GM19025 (cell line): Measurements from ENCODE around the gene SKIC8.

Experiments used
- ATAC-seq: cut with Tn5 transposase; IDR thresholded peaks from one replicate; pipeline ENCODE4 v1.9.1; 2021; ENCODE audit warnings: mild to moderate bottlenecking, low read depth, moderate library complexity; ENCODE audit not compliant: unreplicated experiment

The SKIC8 gene

DNA sequence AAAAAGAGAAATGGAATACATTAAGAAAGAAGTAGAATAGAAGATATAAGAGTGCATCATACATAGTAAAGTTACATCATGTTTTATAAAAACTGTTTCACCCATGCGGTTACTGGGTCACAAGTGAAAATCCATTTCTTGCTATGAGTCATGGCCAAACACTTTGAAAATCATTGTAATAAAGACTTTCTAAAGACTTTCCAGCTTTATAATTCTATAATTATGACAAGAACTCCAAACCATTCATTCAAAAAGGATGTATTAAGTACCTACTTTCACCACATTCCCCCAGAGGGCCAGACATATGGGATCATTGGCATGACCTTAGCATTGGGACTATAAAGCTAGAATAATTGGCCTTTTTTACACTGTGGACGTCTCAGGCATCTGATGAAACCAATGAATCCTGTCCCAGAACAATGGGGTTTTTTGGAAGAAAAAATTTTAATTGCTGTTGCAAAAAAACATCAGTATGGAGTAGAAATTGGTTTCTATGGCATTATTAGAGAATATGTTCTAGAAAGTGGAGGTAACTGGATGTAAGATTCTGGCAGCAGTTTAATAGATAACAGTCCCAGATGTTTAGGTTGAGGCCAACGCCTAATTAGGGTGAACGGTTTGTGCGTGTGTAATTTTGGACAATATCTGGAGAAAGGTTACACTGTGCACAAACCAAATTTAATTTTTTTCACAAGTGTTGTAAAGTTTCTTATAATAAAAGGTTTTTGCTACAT is 3.3 kb upstream of the SKIC8 start:
- ATAC-seq, result no peak

GRCh38 chr15:78301828-78302227 is 2.4 kb upstream of the SKIC8 start:
- ATAC-seq, result no peak

DNA sequence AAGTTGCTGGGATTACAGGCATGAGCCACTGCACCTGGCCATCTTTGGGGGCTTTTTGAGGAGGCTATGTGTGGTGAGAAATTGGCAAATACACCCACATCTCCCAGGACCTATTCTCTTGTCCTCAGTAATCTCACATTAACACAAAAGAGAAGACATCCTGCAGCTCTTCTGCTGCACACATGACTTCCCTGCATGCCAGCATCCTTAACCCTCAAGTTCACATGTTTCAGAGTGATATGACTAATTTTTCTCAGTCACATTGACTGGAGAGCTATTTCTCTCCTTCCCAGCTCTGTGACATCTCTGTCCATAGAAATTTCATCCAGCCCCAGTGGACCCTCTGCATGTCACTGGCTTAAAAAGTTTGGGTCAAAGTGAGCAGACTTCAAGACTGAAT is 1.9 kb upstream of the SKIC8 start:
- no peak for ATAC-seq

DNA sequence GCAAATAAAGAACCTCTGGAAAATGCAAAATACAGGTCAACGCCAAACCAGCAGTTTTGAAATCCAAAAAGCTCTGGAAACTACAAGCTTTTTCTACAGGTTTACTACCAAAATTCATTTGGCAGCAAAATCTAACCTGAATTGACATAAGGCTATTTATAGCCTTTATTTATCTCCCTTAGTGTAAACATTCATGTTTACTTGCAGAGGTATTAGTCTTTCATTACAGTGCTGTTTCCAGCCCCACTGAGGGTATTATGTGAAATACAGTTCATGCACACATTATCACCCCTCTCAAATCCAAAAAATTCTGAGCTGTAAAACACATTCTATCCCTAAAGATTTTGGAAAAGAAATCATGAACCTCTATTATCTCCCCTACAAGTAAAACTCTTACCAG is 7.2 kb downstream of the SKIC8 start:
- no peak for ATAC-seq

DNA sequence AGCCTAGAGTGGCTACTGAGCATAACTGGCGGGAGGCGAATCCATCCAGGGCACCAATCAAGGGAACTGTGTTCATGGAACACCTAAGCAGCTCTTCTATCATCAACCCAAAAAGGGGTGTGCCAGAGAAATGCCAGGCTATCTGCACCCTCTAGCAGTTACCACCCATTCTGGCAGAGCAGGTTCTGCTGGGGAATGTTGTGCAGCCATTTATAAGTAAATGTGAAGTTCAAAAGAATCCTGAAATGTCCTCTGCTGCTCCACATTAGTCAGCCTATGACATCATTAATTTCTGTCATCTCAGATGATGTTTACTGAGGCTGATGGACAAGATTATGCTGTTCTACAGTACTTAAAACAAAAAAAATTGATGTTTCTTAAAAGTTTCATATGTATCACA is 7.7 kb downstream of the SKIC8 start:
- no peak for ATAC-seq

DNA sequence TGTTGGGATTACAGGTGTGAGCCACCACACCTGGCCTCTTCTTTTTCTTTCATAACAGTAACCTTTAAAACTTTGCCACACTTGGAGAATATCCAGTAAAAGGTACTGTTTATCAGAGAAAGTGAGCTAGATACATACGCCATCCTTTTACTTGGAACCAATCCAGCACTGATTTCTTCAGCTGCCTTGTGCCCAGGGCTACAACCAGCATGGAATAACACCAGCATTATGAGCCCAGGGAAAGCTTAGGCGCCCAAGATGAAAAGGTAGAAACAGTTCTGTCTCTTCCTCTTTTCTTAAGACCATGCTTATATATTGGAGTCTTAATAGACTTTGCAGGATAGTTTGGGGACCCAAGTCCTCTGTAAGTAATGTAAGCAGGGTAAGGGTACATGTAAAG is 8.4 kb downstream of the SKIC8 start:
- ATAC-seq, result no peak

- ATAC-seq, result no peak
Observed at GRCh38 chr15:78290222-78290621, 9.2 kb downstream of the SKIC8 start.

- no peak for ATAC-seq
Observed at GRCh38 chr15:78284758-78285157, 14.7 kb downstream of the SKIC8 start.

- ATAC-seq, result no peak
Observed at GRCh38 chr15:78282324-78282723, 17.1 kb downstream of the SKIC8 start.

GRCh38 chr15:78280319-78281072 is 18.9 kb downstream of the SKIC8 start:
- ATAC-seq, result no peak

DNA sequence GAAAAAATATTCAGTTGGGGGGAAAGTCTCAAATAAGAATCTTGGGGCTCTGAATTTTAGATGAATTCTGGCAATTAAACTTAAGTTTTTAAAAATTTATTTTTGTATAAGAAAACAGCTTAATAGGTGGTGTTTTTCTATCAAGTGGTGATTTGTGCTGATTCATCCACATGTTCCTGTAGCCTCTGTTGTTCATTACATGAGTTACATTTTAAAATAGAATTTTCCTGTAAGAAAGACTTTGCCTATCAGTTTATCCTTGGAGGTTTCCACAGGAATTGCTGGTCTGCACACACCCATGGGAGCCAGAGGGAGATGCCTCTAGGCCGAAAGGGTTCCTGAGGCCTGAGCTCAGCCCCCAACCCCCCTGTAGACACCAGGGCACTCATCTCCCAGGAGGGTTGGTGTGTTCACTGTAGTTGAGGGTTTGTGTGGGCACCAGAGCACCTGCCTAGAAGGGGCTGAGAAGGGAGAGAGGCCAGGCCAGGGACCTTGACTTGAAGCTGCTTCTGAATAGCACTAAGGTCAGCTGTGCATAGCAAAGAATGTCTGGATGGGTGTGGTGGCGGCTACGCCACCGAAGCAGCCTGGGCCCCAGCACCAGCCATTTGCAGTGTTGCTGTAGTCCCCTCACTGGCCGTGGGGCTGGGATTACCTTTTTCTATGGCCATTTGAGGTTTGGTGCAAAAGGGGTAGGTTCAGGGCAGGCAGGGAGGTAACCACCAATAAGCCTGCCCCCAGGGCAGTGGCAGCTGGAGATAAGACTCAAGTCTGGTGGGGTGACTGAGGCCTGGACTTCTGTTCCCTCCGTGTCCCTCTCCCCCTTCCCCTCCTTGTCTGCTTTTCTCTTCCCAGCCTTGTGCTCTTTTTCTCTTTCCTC is 23.1 kb downstream of the SKIC8 start:
- ATAC-seq, result no peak

GRCh38 chr15:78274994-78275393 is 24.4 kb downstream of the SKIC8 start:
- no peak for ATAC-seq

GRCh38 chr15:78272776-78273175 is 26.6 kb downstream of the SKIC8 start:
- no peak for ATAC-seq

DNA sequence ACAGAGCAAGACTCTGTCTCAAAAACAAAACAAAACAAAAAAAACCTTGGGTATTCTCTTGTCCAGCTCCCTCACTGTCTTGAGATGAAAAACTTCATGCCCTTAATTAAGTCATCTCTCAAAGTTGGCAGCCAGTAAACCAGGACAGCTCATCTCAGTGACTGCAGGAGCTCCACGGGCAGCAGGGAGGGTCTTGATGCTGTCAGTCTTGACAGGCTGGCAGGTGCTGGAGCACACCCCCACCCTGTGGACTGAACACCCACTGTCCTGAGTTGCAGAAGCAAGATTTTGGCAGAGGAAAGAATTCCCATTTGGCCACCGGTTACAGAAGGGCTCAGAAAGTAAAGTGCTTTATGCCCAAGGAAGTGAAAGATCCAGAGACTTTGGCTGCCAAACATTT is 27.1 kb downstream of the SKIC8 start:
- ATAC-seq, result no peak

GRCh38 chr15:78266806-78267205 is 32.6 kb downstream of the SKIC8 start:
- ATAC-seq, result no peak

DNA sequence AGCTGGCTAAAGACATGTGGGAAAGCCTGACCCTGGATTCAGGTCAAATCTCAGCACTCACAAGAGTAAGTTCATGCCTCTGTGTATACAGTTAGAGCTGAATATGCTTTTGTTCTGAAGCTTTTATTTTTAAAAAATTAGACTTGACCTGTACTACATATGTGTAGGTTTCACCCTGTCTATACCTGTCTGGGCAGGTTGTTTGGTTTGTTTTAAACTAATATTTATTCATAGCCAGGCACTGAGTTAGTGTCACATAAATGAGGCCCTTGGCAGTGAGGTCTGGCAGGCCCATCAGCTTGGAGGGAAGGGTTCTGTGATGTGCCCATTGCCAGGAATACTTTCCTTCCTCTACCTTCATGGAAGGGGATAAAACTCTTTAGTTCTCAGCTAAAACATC is 33.2 kb downstream of the SKIC8 start:
- ATAC-seq, result no peak

DNA sequence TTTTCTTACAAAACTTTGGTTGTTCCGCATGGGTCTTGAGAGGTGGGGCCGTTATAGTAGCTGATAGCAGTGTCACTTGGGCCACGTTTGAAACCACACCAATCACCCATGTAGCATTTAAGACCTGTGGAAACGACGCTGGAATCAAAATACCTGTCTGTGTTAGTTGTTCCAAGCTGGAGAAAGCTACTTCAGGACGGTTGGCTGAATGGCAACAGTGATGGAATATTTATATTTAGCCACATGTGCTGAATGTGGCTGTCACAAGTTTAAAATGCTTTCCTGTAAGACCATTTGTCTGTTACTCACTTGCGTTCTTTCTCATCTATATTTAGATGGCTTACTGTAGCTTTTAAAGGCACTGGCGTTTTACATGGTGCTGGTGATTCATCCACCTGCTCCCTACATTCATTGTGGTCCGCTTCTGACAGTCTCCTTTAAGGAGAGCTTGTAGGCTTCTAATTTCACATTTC is 33.6 kb downstream of the SKIC8 start:
- no peak for ATAC-seq

GRCh38 chr15:78265137-78265460 is 34.3 kb downstream of the SKIC8 start:
- no peak for ATAC-seq

DNA sequence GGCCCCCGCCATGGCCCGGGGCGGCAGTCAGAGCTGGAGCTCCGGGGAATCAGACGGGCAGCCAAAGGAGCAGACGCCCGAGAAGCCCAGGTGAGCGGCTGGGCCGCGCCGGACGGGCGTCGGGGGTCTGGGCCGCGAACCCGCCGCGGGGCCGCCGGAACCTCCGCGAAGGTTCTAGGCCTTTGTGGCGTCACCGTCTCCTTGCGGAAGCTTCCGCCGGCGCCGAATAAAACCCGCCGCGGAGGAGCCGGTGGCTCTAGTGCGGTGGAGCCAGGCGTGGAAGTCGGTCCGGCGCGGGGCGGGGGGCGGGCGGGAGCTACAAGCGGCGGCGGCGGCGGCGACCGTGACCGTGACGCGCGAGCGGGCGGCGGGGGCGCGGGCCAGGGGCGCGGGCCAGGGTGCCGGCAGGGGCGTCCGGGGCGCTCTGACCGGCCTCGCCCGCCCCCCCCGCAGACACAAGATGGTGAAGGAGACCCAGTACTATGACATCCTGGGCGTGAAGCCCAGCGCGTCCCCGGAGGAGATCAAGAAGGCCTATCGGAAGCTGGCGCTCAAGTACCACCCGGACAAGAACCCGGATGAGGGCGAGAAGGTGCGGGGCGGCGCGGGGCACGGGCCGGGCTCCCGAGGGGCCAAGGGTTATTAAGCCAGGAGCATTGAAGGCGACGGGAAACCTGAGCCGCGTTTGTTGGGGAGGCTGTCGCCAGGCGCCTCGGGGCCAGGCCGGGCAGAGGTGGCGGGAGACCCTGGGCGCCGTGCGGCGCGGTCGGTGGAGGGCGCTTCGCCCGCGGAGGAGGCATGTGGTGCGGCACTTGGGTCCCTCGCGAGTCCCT is 34.9 kb downstream of the SKIC8 start, which contains the start of gene DNAJA4:
Gene DNAJA4, plus strand, starts transcription at position 259 of the 833 bp plus-strand sequence. Its CDS starts 202 bp downstream, at position 461.
- no peak for ATAC-seq

DNA sequence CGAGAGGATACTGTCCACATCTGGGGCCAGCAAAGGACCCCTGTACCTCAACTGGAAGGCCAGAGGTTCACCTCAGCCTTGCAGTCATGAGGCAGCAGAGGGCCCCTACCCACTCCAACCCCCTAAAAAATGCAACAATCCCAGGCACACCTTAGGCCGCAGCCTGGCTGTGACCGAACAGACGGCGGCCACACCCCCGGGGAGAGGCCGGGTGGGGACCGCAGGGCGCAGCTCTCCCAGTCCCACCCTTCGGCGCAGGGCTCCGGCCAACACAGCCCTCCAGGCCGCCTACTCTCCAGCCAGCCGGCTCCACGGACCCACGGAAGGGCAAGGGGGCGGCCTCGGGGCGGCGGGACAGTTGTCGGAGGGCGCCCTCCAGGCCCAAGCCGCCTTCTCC is 35.5 kb downstream of the SKIC8 start:
- no peak for ATAC-seq
